IPS-NIHi7 (cell line): Measurements from ENCODE around the gene LARP4B.

Experiments used
- DNase-seq: peaks from one replicate; pipeline ENCODE4 v3.0.0; 2012; ENCODE audit warnings: mixed read lengths; ENCODE audit errors: extremely low spot score

The LARP4B gene

GRCh38 chr10:867807-868206 lies 63.7 kb downstream of the LARP4B start:
- DNase-seq, result no peak

GRCh38 chr10:866577-866941 lies 64.9 kb downstream of the LARP4B start:
- DNase-seq, result no peak

GRCh38 chr10:865924-866576 lies 65.5 kb downstream of the LARP4B start:
- no peak for DNase-seq

GRCh38 chr10:865257-865656 lies 66.2 kb downstream of the LARP4B start:
- peak; percentile 51 for DNase-seq

- DNase-seq, result no peak
Observed at GRCh38 chr10:860519-860918, 71.0 kb downstream of the LARP4B start.

- no peak for DNase-seq
Observed at GRCh38 chr10:856416-857157, 74.9 kb downstream of the LARP4B start.

- no peak for DNase-seq
Observed at GRCh38 chr10:855671-856070, 75.8 kb downstream of the LARP4B start.

GRCh38 chr10:855079-855478 lies 76.4 kb downstream of the LARP4B start:
- DNase-seq, result no peak

GRCh38 chr10:853017-853416 lies 78.5 kb downstream of the LARP4B start:
- DNase-seq, result no peak

GRCh38 chr10:852386-852785 lies 79.1 kb downstream of the LARP4B start:
- no peak for DNase-seq

- DNase-seq, result no peak
Observed at GRCh38 chr10:851901-852300, 79.6 kb downstream of the LARP4B start.

- DNase-seq, result no peak
Observed at GRCh38 chr10:850093-850492, 81.4 kb downstream of the LARP4B start.

GRCh38 chr10:847868-848267 lies 83.6 kb downstream of the LARP4B start:
- DNase-seq, result peak; percentile 61

GRCh38 chr10:846126-846685 lies 85.3 kb downstream of the LARP4B start:
- DNase-seq, result no peak

- no peak for DNase-seq
Observed at GRCh38 chr10:845526-845925, 86.0 kb downstream of the LARP4B start.

- DNase-seq, result no peak
Observed at GRCh38 chr10:844552-844951, 87.0 kb downstream of the LARP4B start.

- no peak for DNase-seq
Observed at GRCh38 chr10:843703-844102, 87.8 kb downstream of the LARP4B start.

GRCh38 chr10:842795-843194 lies 88.7 kb downstream of the LARP4B start:
- no peak for DNase-seq

GRCh38 chr10:841535-841934 lies 90.0 kb downstream of the LARP4B start:
- no peak for DNase-seq

- DNase-seq, result no peak
Observed at GRCh38 chr10:839550-840205, 91.8 kb downstream of the LARP4B start.

- DNase-seq, result no peak
Observed at GRCh38 chr10:836782-837181, 94.7 kb downstream of the LARP4B start.

GRCh38 chr10:834493-834892 lies 97.0 kb downstream of the LARP4B start:
- no peak for DNase-seq

GRCh38 chr10:829241-829640 lies 102.3 kb downstream of the LARP4B start:
- DNase-seq, result no peak
